ENCODE measurements around the gene ZNF25.
"Not testable (repeated sequence)": the region's sequence is repeated elsewhere in the genome, so short reads cannot be mapped to it uniquely, and the experiment has no call there.

- TF ChIP-seq POLR2A, CTCF, EP300 (IDR thresholded peaks at IDR 0.05): not testable (repeated sequence)
Measured at GRCh38 chr10:38019124-38019523, 42.7 kb upstream of the ZNF25 start.
